Measurements from ENCODE around the gene CHKB. TPM values are rescaled to one million over a fixed set of nuclear protein-coding genes. Genes with fewer than 3 reads are reported as not detected.
A peak's percentile ranks its signal among the peaks of the same experiment; 100 is the strongest.

CHKB gene
- total and polyA plus RNA-seq, 7 donors = 11.5 to 25.2 (median 13.6) TPM

DNA sequence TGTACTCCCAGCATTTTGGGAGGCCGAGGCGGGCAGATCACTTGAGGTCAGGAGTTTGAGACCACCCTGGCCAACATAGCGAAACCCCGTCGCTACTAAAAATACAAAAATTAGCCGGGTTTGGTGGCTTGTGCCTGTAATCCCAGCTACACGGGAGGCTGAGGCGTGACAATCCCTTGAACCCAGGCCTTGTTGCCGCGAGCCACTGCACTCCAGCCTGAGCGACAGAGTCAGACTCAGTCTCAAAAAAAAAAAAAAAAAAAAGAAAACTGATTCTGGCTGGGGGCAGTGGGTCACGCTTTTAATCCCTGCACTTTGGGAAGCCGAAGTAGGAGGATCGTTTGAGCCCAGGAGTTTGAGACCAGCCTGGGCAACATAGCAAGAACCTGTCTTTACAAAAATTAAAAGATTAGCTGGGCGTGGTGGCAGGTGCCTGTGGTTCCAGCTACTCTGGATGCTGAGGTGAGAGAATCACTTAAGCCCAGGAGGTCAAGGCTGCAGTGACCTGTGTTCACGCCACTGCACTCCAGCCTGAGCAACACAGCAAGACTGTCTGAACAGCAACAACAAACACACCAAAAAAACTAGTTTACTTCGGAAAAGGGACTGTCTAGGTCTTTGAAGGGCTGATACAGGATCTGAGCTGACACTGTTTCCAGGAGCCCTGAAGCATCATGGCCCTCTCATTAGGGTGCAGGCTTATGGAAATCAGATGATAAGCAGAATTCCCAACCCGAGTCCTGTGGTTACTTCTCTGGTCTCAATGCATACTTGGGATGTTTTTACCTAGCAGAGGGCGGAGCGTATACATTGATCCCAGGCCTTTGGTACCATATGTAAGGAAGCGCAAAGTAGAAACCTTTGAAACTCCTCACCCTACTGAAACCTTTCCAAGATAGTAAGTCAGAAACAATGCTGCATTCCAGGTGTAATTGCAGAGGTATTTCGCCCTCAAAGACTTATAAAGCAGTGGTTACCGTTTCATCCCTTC is 1.8 kb upstream of the CHKB start:
- ATAC-seq (no peak), DNase-seq (no peak)
- Histone ChIP-seq H3K4me3 (no peak overlapping the region), H3K27ac (no peak overlapping the region), H3K4me1 (peaks cover 22% of the 10 kb centered on the region), H3K36me3 (ENCODE audit: insufficient read depth in 1 of 2, low read depth in 1 of 2) (peaks cover 0 to 9% of the 10 kb centered on the region in 2 donors), H3K9me3 (no peaks in the 10 kb centered on the region), H3K27me3 (ENCODE audit: insufficient read depth in 3 of 3, low read length in 2 of 3) (no peaks in the 10 kb centered on the region)
- TF ChIP-seq, protein P1, sequence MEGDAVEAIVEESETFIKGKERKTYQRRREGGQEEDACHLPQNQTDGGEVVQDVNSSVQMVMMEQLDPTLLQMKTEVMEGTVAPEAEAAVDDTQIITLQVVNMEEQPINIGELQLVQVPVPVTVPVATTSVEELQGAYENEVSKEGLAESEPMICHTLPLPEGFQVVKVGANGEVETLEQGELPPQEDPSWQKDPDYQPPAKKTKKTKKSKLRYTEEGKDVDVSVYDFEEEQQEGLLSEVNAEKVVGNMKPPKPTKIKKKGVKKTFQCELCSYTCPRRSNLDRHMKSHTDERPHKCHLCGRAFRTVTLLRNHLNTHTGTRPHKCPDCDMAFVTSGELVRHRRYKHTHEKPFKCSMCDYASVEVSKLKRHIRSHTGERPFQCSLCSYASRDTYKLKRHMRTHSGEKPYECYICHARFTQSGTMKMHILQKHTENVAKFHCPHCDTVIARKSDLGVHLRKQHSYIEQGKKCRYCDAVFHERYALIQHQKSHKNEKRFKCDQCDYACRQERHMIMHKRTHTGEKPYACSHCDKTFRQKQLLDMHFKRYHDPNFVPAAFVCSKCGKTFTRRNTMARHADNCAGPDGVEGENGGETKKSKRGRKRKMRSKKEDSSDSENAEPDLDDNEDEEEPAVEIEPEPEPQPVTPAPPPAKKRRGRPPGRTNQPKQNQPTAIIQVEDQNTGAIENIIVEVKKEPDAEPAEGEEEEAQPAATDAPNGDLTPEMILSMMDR (IDR thresholded peaks at IDR 0.05) = no peak
- intact Hi-C loops (cut with DNase I) = loop anchor here in 1 of 2 donors (5.0 kb wide), 1 partner anchor 38 kb away; no protein-coding TSS in a partner anchor
- 94 to 95% (median 95%) methylated on average over 23 of the region's 23 CpGs for WGBS, 3 donors

DNA sequence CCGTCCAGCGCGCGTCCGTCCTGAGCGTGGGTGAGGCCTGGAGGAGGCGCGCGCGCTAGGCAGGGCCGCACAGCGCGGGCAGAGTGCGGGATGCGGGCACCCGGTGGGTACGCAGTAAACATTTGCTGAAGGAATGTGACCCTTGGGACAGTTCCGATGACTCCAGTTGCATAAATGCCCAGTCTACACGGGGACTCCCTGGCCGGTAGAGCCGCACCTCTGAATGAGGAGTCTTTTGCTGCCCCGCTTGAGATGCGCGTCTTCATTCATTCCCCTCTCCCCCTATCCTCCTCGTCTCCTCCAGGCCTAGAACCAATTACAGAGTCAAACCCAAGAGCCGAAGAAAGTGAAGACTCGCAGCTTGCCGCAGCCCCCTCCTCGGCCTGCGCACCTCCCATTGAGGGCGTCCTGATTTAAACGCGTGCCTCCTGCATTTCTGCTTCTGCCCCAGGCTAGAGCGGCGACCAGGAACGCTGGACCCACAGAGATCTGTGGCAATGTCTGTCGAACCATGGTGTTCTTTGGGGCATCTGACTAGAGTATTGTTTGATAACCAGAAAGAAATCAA is 729 bp upstream of the CHKB start:
- Histone ChIP-seq H3K4me1 (peaks cover 31% of the 10 kb centered on the region), H3K4me3 (peak overlapping the region; percentile 94), H3K9me3 (no peaks in the 10 kb centered on the region), H3K27me3 (ENCODE audit: insufficient read depth in 3 of 3, low read length in 2 of 3) (no peaks in the 10 kb centered on the region), H3K27ac (peak overlapping the region; percentile 100), H3K36me3 (ENCODE audit: insufficient read depth in 1 of 2, low read depth in 1 of 2) (peaks cover 0 to 15% of the 10 kb centered on the region in 2 donors)
- DNase-seq = no peak
- ATAC-seq = peak; percentile 18 to 34 (median 20)
- TF ChIP-seq, protein P1 (IDR thresholded peaks at IDR 0.05) = no peak
- WGBS, 3 donors = 5 to 8% (median 7%) methylated on average over 33 to 37 of the region's 37 CpGs
- intact Hi-C loops (cut with DNase I) = loop anchor here in 1 of 2 donors (5.0 kb wide), 1 partner anchor 39 kb away; no protein-coding TSS in a partner anchor

DNA sequence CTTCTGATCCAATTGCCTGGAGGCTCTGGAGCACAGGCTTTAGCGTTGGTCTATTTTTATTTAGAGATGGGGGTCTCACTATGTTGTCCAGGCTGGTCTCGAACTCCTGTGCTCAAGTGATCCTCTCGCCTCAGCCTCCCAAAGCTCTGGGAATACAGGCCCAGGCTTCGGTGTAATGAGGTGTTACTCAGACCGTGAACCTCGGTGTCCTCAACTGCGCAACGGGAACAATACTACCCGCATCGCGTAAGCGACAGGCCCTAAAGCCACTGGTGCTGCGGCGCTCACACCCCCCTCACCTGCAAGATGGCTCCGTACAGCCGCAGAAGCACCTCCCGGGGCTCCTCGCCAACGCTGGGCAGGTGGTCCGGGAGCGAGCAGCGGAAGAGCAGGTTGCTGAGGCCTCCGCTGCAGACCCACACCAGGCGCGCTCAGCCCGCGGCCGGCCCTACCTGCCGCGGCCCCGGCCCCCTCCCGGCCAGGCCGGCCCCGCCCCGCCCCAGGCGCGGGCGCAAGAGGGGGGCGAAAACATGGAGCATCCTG is 628 bp downstream of the CHKB start:
- TF ChIP-seq, protein P1 (IDR thresholded peaks at IDR 0.05) = no peak
- Histone ChIP-seq H3K36me3 (ENCODE audit: insufficient read depth in 1 of 2, low read depth in 1 of 2) (peaks cover 0 to 20% of the 10 kb centered on the region in 2 donors), H3K4me1 (peaks cover 36% of the 10 kb centered on the region), H3K27me3 (ENCODE audit: insufficient read depth in 3 of 3, low read length in 2 of 3) (no peaks in the 10 kb centered on the region), H3K27ac (peak overlapping the region; percentile 100), H3K9me3 (no peaks in the 10 kb centered on the region), H3K4me3 (peak overlapping the region; percentile 94)
- no peak for ATAC-seq
- DNase-seq = no peak
- intact Hi-C loops (cut with DNase I) = loop anchor here in 1 of 2 donors (5.0 kb wide), 1 partner anchor 40 kb away; no protein-coding TSS in a partner anchor
- WGBS, 3 donors = 5 to 12% (median 9%) methylated on average over 23 to 39 of the region's 39 CpGs

DNA sequence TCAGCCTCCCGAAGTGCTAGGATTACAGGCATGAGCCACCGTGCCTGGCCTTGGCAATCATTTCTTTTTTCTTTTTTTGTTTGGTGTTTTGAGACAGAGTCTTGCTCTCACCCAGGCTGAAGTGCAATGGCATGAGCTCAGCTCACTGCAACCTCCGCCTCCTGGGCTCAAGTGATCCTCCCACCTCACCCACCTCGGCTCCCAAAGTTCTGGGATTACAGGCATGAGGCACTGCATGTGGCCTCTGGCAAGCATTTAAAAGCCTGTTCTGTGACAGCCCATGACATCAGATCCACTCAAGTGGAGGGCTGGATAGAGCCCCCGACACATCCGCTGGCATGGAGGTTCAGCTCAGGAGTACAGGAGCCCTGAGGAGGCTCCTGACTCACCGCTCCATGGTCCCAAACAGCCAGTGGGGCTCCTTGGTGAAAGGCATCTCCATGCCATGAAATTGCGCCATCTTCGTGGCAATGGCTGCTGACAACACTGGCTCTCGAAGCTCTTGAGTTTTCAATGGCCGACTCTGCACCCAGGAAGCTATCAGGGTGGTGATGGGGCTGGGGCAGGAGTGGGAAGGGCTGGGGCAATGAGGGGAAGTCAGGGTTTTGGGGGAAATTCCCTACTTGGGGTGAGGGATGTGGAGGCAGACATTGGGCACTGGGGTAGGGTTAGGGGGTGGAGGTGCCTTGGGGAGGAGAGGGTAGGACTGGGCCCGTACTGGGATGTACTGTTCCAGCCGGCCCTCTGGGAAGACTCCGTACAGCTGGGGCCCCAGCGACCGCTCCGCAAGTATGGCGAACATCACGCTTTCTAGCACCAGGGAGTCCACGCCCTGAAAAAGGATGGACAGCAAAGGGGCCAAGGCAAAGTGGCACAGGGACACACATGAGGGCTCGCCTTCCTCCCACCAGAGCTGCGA is 1.4 kb downstream of the CHKB start:
- no peak for ATAC-seq
- H3K4me3 ChIP-seq = peak overlapping the region; percentile 94
- WGBS, 3 donors = 84 to 90% (median 85%) methylated on average over 22 of the region's 22 CpGs
- no peak for DNase-seq
- TF ChIP-seq, protein P1 (IDR thresholded peaks at IDR 0.05) = no peak
- peak overlapping the region; percentile 100 for H3K27ac ChIP-seq
- peaks cover 37% of the 10 kb centered on the region for H3K4me1 ChIP-seq
- H3K9me3 ChIP-seq = no peaks in the 10 kb centered on the region
- intact Hi-C loops (cut with DNase I) = loop anchor here in 1 of 2 donors (5.0 kb wide), 1 partner anchor 41 kb away; no protein-coding TSS in a partner anchor
- H3K36me3 ChIP-seq (ENCODE audit: insufficient read depth in 1 of 2, low read depth in 1 of 2) = peaks cover 0 to 23% of the 10 kb centered on the region in 2 donors
- no peaks in the 10 kb centered on the region for H3K27me3 ChIP-seq (ENCODE audit: insufficient read depth in 3 of 3, low read length in 2 of 3)
